Thymus (tissue), 11 donors: ENCODE measurements around the gene SNTG2. TPM values are rescaled to one million over a fixed set of nuclear protein-coding genes. Genes with fewer than 3 reads are reported as not detected.

ENCODE experiments used
- DNase-seq, 9 donors: peaks; one replicate each; pipeline ENCODE4 v3.0.0-alpha.2; 2013; ENCODE audit warnings: low spot score in 9 of 9, low read depth in 6 of 9, missing footprints in 1 of 9
- H3K27ac ChIP-seq, 2 donors: one replicate each; pipeline ENCODE4 v1.5.1; 2013; ENCODE audit warnings: control low read depth in 1 of 2, low read depth in 1 of 2, low read length in 1 of 2, mild to moderate bottlenecking in 1 of 2, moderate library complexity in 1 of 2
- H3K27me3 ChIP-seq, 2 donors: one replicate each; pipeline ENCODE4 v1.5.1; 2013; ENCODE audit warnings: low read length in 1 of 2; ENCODE audit not compliant: control insufficient read depth in 2 of 2, insufficient read depth in 1 of 2
- H3K36me3 ChIP-seq, 2 donors: one replicate each; pipeline ENCODE4 v1.5.1; 2013; ENCODE audit warnings: low read length in 1 of 2, mild to moderate bottlenecking in 1 of 2, moderate library complexity in 1 of 2; ENCODE audit not compliant: control insufficient read depth in 2 of 2, insufficient read depth in 2 of 2
- H3K4me1 ChIP-seq, 2 donors: one replicate each; pipeline ENCODE4 v1.5.1; 2013; ENCODE audit warnings: low read length in 2 of 2; ENCODE audit not compliant: control insufficient read depth in 2 of 2, insufficient read depth in 2 of 2
- H3K4me3 ChIP-seq, 2 donors: one replicate each; pipeline ENCODE4 v1.5.1; 2013; ENCODE audit warnings: low read length in 2 of 2, control low read depth in 1 of 2, mild to moderate bottlenecking in 1 of 2
- H3K9me3 ChIP-seq, 2 donors: one replicate each; pipeline ENCODE4 v1.5.1; 2013; ENCODE audit warnings: low read length in 1 of 2, mild to moderate bottlenecking in 1 of 2; ENCODE audit not compliant: control insufficient read depth in 2 of 2, insufficient read depth in 1 of 2
- WGBS: extraction: QIAGEN DNeasy Blood & Tissue Kit; methylation state at CpG from one replicate; pipeline ENCODE4 v1.1.7; 2013; 5-methylcytosine and 5-hydroxymethylcytosine counted together
- polyA plus RNA-seq: library from polyadenylated mRNA; stranded (reverse); fragments of 200-250 nt; gene quantifications from one replicate; pipeline ENCODE4 v1.2.3, GENCODE V29; 2013
- total RNA-seq: library from RNA; stranded (reverse); fragments of 120-200 nt; gene quantifications from one replicate; pipeline ENCODE4 v1.2.4, GENCODE V29; 2013
- donor health status: healthy.

Gene SNTG2
- total and polyA plus RNA-seq, 2 donors, result 0.33 to 1.2 TPM

DNA sequence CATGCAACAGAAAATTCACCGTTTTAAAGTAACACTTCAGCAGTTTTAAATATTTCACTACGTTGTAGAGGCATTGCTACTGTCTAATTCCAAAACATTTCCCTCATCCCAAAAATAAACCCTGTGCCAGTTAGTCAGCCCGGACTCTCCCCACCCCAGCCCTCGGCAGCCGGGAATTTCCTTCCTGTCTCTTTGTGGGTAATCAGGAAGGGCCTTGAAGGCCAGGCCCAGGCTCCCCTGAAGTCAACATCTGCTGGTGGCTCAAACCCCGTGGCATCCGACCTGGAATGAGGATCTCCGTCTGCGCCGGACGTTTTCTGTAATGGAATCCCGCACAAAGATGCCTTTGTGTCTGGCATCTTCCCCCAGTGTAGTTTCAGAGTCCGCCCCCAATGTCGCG lies 219.6 kb downstream of the SNTG2 start:
- peaks cover 0 to 6% of the 10 kb centered on the region in 2 donors for H3K9me3 ChIP-seq
- H3K4me3 ChIP-seq, result no peak overlapping the region
- WGBS, result 87% methylated on average over 15 of the region's 15 CpGs
- H3K27me3 ChIP-seq, result no peaks in the 10 kb centered on the region
- H3K4me1 ChIP-seq, result peaks cover 0 to 13% of the 10 kb centered on the region in 2 donors
- no peak for DNase-seq
- no peaks in the 10 kb centered on the region for H3K36me3 ChIP-seq
- H3K27ac ChIP-seq, result no peak overlapping the region

DNA sequence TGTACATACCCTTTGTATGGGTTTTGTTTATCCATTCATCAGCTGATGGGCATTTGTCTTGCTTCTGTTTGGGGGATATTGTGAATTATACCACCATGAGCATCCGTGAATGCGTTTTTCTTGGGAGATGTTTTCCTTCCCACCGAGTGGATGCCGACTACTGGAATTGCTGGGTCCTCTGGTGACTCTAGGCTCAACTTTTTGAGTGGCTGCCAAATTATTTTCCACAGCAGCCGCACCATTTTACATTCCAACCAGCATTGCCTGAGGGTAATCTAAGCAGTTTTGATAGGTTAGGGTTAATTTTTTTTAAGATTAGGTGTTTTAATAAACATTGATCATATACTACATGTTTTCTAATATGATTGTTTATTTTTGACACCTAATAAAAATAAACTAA lies 220.1 kb downstream of the SNTG2 start:
- Histone ChIP-seq H3K36me3 (no peaks in the 10 kb centered on the region), H3K27me3 (no peaks in the 10 kb centered on the region), H3K9me3 (peaks cover 0 to 6% of the 10 kb centered on the region in 2 donors), H3K27ac (no peak overlapping the region), H3K4me1 (peaks cover 0 to 13% of the 10 kb centered on the region in 2 donors), H3K4me3 (no peak overlapping the region)
- DNase-seq, result no peak
- 85% methylated on average over 5 of the region's 5 CpGs for WGBS

DNA sequence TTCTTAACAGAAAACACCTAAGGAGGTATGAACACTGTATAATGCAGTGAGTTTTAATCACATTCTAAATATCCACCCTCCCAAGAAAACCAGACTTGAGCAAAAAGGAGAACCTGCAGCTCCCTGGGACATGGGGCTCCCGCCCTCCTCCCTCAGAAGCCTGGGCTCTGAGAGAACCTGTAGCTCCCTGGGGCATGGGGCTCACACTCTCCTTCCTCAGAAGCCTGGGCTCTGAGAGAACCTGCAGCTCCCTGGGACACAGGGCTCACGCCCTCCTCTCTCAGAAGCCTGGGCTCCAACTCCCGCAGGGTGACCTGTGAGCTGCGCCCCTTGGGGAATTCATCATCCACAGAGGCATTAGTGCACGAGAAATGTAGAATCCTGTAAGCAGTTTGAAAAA lies 222.9 kb downstream of the SNTG2 start:
- WGBS, result 96% methylated on average over 5 of the region's 5 CpGs
- Histone ChIP-seq H3K36me3 (no peaks in the 10 kb centered on the region), H3K4me1 (peaks cover 0 to 12% of the 10 kb centered on the region in 2 donors), H3K9me3 (no peaks in the 10 kb centered on the region), H3K27ac (no peak overlapping the region), H3K27me3 (no peaks in the 10 kb centered on the region), H3K4me3 (no peak overlapping the region)
- no peak for DNase-seq

DNA sequence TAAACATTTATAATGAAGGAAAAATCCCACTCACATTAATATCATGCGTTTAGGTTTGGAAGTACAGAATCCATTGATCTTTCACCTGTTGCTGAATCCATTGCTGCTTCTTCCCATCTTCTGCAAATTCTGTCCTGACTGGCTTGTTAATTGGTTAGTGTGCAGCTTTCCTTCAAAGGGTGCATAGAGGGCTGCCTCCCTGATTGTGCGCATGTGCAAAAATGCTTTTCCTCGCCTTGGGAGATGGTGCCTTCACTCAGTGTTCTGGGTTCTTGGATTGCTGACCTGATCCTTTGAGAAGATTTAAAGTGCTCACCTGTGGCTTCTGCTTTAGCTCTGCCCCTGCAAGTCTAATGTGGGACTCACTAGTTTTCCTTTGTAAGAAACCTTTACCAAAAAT lies 231.2 kb downstream of the SNTG2 start:
- no peaks in the 10 kb centered on the region for H3K36me3 ChIP-seq
- no peak for DNase-seq
- H3K9me3 ChIP-seq, result peaks cover 0 to 6% of the 10 kb centered on the region in 2 donors
- H3K4me3 ChIP-seq, result no peak overlapping the region
- no peaks in the 10 kb centered on the region for H3K27me3 ChIP-seq
- 96% methylated on average over 3 of the region's 3 CpGs for WGBS
- no peak overlapping the region for H3K27ac ChIP-seq
- no peaks in the 10 kb centered on the region for H3K4me1 ChIP-seq

DNA sequence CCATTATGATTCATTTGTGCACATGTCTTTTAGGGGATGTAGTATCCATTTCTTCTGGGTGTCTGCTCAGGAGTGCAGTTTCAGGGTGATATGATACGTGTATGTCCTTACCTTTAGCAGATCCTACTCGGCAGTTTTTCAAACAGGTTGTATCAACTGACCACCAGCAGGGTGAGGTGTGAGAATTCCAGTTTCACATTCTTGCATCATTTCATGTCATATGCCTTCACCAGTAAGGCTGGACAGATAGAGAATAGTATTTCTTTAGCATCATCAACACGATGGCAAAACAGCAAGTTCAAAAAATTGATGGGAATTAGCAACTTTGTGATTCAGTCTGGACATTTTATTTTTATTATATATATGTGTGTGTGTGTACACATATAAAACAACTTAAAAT lies 232.7 kb downstream of the SNTG2 start:
- peaks cover 0 to 6% of the 10 kb centered on the region in 2 donors for H3K9me3 ChIP-seq
- no peak overlapping the region for H3K27ac ChIP-seq
- no peak overlapping the region for H3K4me3 ChIP-seq
- DNase-seq, result no peak
- 94% methylated on average over 3 of the region's 3 CpGs for WGBS
- H3K4me1 ChIP-seq, result no peaks in the 10 kb centered on the region
- no peaks in the 10 kb centered on the region for H3K27me3 ChIP-seq
- H3K36me3 ChIP-seq, result no peaks in the 10 kb centered on the region

DNA sequence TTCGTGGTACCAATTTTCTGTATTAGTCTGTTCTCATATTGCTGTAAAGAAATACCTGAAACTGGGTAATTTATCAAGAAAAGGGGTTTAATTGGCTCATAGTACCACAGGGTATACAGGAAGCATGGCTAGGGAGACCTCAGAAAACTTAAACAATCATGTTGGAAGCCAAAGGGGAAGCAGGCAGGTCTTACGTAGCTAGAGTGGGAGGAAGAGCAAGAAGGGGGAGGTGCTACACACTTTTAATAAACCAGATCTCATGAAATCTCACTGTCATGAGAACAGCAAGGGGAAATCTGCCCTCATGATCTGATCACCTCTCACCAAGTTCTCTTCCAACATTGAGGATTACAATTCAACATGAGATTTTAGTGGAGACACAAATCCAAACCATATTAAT lies 235.8 kb downstream of the SNTG2 start:
- no peaks in the 10 kb centered on the region for H3K36me3 ChIP-seq
- H3K4me1 ChIP-seq, result no peaks in the 10 kb centered on the region
- no peaks in the 10 kb centered on the region for H3K27me3 ChIP-seq
- H3K9me3 ChIP-seq, result peaks cover 0 to 6% of the 10 kb centered on the region in 2 donors
- no peak overlapping the region for H3K4me3 ChIP-seq
- DNase-seq, result no peak
- WGBS, result 59% methylated on average over 2 of the region's 2 CpGs
- H3K27ac ChIP-seq, result no peak overlapping the region

DNA sequence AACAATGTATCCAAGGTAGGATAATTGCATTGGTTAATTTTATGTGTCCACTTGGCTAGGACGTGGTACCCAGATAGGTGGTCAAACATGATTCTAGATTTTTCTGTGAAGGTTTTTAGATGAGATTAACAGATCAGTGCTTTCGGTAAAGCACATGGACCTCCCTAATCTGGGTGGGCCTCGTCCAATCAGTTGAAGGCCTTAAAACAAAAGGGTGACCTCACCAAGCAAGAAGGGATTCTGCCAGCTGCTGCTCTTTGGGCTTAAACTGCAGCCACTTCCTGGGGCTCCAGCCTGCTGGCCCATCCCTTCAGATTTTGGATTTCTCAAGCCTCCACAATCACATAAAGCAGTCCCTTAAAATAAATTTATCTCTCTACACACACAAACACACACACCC lies 236.5 kb downstream of the SNTG2 start:
- Histone ChIP-seq H3K27ac (no peak overlapping the region), H3K4me1 (no peaks in the 10 kb centered on the region), H3K4me3 (no peak overlapping the region), H3K27me3 (no peaks in the 10 kb centered on the region), H3K36me3 (no peaks in the 10 kb centered on the region), H3K9me3 (peaks cover 0 to 6% of the 10 kb centered on the region in 2 donors)
- no peak for DNase-seq
- 91% methylated on average over 3 of the region's 3 CpGs for WGBS

DNA sequence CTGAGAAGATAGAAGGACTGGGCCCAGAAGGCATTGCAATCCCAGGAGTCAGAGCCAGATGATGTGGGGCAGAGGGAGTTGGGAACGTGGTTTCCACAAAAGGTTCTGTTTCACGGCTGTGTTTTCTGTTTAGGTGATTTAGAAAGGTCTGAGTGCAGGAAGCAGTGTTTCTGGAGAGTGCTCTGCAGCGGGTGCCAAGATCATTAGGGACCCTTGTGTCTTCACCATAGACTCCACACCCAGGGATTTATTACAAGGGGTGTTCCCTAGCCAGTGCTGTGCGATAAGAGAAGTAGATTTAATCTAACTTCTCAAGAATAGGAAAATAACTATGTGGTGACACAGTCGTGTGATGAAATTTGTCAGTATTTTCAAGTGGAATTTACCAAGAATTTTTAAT lies 241.5 kb downstream of the SNTG2 start:
- Histone ChIP-seq H3K27ac (no peak overlapping the region), H3K4me3 (no peak overlapping the region), H3K9me3 (no peaks in the 10 kb centered on the region), H3K27me3 (no peaks in the 10 kb centered on the region), H3K36me3 (no peaks in the 10 kb centered on the region), H3K4me1 (no peaks in the 10 kb centered on the region)
- DNase-seq, result no peak
- WGBS, result 83% methylated on average over 5 of the region's 5 CpGs

DNA sequence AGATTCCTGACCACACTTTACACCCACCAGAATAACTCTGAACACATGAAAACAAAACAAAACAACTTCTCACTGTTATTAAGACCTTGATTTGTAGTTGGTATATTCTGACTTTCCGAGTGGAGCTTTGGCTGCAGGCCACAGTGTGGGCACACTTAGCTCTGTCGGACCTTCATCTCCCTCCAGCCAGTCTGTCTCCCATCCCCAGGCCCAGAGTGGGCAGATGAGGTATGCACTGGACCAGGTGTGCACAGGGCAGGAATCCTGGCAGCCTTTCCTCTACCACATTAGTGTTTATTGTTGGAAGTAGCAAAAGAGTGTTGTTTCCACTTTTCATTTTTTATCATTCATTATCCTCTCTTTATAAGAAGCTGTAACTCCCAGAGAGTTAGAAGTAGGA lies 243.2 kb downstream of the SNTG2 start:
- Histone ChIP-seq H3K27me3 (no peaks in the 10 kb centered on the region), H3K4me1 (no peaks in the 10 kb centered on the region), H3K36me3 (no peaks in the 10 kb centered on the region), H3K9me3 (no peaks in the 10 kb centered on the region), H3K27ac (no peak overlapping the region), H3K4me3 (no peak overlapping the region)
- 91% methylated on average over 2 of the region's 2 CpGs for WGBS
- no peak for DNase-seq

DNA sequence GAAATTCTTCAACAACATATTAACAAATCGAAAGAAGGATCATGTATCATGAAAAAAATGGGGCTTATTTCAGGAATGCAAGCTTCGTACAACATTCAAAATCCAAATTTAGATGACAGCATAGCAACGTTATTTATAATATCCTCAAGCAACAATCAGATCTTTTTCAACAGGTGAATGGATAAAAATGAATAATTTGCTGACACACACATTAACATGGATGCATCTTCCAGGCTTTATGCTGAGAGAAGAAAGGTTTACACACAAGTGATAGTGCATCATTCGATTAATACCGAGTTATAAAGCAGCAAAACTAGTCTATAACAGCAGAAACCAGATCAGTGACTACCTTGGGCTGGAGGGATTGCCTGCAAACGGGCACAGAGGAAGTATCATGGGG lies 253.1 kb downstream of the SNTG2 start:
- no peaks in the 10 kb centered on the region for H3K4me1 ChIP-seq
- H3K27me3 ChIP-seq, result no peaks in the 10 kb centered on the region
- no peak for DNase-seq
- 92% methylated on average over 6 of the region's 6 CpGs for WGBS
- H3K36me3 ChIP-seq, result no peaks in the 10 kb centered on the region
- no peak overlapping the region for H3K27ac ChIP-seq
- H3K9me3 ChIP-seq, result no peaks in the 10 kb centered on the region
- H3K4me3 ChIP-seq, result no peak overlapping the region
